CD4-positive, alpha-beta T cell treated with Interleukin-17A for 1 hour (primary cell): ENCODE measurements around the gene CRTC1.
"Not testable (repeated sequence)": the region's sequence is repeated elsewhere in the genome, so short reads cannot be mapped to it uniquely, and the experiment has no call there.

Experiments used
- DNase-seq: peaks from one replicate; pipeline ENCODE4 v3.0.0-alpha.2; 2020

Gene CRTC1

DNA sequence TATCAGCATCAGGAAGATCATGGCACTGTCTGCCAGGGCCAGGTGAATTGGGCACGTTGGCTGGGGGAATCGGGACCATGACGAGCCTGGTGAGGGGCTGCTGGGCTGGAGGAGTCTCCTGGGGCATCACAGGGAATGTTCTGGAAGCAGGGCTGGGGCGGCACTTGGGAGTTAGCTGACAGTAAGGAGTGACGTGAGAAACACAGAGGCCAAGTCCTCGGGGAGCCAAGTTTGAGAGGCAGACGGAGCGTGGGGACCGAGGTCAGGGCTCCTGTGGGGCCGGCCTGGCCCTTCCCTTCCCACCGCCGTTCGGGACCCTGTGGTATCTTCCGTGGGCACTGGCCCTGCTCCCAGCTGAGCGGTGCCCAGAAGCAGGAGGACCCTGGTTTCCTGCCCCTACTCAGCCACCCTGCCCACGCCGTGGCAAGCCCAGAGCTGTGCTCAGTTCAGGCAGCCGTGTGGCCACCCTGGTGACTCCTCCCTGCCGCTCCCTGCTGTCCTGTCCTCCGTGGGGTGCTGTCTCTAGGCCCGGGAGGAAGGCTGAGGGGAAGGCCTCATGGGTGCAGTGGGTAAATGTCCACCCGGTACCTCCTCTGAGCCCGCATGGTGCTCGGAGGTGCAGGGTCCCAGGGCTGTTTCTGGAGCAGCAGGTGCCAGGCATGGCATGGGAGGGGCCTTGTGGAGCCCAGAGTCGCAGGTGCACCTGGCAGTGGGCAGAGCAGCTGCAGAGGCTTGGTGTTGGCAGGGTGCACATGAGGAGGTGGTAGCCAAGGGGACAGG is 25.2 kb downstream of the CRTC1 start:
- no peak for DNase-seq

DNA sequence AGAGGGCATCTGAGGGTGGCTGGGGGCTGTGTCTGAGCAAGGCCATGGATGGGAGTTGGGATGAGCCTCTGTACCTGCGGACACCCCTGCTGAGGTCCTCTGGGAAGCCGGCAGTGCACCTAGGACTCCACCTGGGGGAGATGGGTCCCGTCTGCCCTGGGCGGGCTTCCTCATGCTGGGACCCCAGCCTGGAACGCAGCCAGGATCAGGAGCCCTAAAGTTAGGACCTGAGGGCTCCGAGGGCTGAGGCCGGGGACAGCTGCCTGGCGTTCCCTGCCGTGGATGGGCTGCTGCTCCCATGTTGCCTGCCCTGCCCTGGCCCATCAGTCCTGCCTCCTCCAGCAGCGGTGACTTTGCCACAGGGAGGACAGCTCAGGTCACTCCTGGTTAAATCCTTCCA is 26.1 kb downstream of the CRTC1 start:
- DNase-seq: no peak

DNA sequence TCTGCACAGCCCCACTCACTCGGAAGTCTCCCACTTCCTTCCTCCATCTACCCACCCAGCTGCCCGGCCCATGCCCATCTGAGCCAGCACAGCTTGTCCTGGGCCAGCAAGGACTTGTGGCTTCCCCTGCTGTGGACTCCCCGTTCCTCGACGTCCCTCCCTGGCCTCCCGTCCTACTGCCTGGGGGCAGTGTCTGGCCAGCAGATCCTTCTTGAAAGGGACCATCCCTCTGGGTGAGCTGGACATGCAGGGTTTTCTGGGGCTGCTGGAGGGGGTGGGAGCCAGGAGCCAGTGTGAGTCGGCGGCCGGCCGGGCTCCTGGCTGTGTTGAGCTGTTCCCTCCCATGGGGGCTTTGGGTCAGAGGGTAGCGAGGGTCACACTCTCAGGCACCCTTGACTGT is 26.7 kb downstream of the CRTC1 start:
- no peak for DNase-seq

DNA sequence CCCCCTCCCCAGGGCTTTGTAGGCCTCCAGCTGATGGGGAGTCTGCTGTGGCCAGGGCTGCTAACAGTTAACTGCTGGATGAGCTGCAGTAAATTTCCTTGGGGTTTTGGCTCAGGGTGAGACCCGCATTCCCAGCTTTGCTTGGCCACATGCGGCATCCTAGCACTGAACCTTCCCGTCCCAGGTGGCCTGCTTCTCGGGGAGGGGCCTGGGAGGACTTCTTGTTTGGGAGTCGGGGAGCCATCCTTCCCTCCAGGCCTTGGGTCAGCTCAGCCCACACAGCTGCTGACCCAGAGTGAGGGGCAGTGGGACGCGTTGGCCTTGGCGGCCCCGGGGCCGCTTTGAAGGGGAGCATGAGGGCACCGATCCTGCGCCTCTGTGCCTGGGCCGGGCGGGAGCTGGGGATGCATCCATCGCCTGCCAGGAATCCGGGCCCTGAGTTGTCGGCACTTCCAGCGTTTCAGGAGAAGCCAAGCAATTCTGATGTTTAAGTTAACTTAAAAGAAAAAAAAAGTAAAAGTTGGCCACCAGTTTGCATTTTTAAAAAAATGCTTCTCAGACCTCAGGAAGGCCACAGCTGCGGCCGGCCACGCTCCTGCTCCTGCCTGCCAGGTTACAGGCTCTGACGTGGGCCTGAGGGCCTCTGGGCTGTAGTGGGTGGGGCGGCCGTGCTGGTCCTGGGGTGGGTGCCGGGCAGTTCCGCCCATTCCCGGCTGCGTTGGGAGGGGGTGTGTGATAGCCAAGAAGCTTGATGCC is 27.7 kb downstream of the CRTC1 start:
- no peak for DNase-seq

DNA sequence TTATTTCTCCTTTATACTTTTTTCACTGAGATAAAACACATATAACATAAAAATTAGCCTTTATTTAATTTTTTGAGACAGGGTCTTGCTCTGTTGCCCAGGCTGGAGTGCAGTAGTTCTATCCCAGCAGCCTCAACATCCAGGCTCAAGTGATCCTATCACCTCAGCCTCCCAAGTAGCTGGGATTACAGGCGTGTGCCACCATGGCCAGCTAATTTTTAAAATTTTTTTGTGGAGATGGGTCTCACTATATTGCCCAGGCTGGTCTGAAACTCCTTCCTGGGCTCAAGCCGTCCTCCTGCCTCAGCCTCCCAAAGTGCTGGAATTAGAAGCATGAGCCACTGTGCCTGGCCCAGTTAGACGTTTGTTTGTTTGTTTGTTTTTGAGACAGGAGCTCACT is 28.4 kb downstream of the CRTC1 start:
- no peak for DNase-seq

DNA sequence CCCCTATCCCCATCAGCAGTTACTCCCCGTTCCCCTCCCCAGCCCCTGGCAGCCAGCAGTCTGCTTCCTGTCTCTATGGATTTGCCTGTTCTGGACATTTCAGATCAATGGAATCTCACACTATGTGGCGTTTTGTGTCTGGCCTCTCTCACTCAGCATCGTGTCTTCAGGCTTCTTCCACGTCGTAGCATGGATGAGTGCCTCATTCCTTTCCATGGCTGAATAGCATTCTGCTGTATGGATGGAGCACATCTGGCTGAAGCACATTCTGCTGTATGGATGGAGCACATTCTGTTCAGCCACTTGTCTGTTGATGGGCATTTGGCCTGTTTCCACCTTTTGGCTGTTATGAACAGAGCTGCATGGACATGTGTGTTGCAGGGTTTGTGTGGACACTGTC is 29.5 kb downstream of the CRTC1 start:
- no peak for DNase-seq

DNA sequence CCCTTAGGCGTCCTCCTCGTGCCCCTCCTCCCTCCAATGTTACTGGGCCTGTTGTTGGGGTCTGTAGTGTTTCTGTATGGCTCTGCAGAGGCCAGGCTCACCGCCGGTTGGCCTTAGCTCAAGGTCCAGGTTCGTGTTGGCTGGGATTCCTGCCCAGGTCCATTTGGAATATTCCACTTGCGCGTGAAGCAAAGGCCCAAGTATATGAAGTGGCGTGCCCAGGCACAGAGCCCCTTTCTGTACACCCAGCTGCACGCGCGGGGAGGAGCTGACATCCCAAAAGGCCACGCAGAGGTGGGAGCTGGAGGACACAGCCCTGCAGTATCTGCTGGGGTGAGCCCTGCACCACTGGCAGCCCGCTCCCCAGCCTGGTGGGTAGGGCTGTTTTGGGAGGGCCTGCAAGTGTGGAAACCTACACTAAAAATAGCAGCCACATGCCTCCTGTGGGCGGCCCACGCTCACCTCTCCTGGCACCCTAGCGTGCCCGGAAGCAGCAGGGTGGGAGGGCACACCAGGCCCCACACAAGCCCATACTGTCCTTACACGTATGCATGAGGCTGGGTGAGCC is 30.2 kb downstream of the CRTC1 start:
- DNase-seq: no peak

DNA sequence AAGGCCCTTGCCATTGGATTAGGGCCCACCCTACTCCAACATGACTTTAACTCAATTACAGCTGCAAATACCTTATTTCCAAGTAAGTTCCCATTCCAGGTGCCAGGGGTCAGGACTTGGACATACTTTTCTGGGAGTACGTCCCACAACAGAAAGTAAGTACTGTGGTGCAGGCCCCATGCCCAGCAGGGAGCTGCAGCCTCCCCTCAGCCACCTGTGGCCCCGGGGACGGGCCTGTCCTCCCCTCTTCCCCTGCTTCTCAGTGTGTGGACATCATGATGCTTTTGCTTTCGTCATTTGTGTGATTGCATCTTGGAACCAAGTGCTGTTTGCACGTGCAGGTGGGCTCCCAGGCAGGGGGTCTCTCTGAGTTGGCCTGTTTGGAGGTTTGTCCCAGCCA is 31.9 kb downstream of the CRTC1 start:
- DNase-seq: no peak

DNA sequence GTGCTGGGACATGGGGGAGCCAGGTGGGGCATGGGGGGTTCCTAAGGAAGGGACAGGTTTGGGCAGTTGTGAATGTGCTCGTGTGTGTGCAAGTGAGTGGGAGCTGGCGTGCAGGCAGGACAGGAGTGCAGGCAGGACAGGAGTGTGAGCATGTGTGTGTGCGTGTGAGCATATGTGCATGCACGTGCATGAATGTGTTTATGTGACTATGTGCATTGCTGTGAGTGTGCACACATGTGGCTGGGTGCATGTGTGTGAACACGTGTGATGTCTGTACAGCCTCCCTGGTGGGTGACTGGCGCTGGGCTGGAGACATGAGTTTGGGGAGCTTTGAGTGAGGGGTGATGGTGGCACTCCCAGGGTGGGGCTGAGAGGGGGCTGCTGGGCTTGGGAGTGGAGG is 33.4 kb downstream of the CRTC1 start:
- no peak for DNase-seq

DNA sequence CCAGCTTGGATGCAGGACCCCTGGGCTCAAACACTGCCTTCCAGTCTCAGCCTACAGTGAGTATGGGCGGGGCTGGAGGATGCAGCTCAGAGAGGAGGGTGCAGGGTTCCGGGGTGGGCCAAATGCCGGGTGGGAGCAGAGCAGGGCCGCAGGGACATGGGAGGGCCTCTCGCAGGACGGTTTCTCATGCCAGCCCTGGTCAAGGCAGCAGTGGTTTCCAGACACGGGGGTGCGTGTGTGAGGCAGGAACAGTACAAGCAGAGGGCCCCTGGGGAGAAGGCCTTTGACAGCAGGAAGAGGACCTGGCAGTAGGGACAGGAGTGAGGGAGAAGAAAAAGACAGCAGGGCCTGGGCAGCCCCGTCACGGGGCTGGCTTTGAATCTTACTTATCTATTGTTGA is 34.1 kb downstream of the CRTC1 start:
- no peak for DNase-seq

DNA sequence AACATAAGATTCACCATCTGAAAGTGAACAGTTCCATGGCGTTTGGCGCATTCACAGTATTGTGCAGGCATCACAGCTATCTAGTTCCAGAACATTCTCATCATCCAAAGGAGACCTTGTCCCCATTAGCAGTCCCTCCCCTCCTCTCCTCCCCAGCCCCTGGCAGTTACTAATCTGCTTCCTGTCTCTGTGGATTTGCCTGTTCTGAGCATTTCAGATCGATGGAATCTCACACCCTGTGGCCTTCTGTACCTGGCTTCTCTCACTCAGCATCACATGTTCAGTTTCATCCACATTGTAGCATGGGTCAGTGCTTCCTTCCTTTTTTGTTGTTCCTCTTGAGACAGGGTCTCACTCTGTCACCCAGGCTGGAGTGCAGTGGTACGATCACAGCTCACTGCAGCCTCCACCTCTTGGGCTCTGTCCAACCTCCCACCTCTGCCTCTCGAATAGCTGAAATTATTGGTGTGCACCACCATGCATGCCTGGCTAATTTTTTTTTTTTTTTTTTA is 34.6 kb downstream of the CRTC1 start:
- no peak for DNase-seq

DNA sequence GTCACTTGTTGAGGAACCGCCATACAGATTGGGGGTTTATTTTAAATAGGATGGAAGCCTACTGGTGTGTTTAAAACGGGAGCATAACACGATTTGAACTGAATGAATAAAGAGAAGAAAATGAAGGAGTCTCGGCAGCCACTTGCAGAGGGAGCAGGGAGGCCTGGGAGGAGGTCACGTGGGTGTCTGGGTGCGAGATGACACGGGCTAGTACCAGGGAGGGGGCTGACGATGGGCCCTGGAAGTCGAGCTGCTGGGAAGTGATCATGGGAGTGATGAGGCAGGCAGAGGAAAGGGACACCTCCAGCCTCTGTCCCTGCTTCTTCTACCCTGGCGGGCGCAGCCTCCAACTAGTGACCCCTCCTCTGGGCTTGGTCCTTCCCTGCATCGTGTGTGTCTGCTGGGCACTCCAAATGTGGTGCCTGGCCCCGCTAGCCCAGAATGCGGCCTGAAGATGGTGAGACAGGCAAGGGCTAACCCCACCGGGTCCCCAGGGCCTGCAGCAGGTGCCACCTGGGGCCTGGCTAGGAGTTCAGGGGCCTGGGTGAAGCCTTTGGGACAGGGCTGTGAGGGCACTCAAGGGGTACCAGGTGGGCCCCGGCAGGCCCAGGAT is 35.5 kb downstream of the CRTC1 start:
- DNase-seq: no peak

DNA sequence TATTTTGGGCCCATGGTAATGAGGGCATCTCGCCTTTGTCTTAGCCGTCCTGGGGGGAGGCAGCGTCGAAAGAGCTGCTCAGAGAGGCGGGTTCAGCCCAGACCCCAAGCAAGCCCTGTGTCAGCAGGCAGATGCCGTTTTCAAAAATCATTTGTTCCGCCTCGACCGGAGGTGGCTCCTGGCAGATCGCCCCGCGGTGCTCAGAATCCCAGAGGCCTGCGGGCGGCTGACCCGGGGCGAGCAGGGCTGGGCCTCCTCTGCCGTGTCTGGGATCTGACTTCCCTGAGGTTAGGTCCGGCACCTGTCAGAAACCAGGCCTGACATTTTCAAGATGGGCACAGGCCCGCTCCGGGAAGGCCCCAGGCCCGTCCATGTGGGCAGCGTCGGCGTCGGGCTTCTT is 36.1 kb downstream of the CRTC1 start:
- DNase-seq: no peak

DNA sequence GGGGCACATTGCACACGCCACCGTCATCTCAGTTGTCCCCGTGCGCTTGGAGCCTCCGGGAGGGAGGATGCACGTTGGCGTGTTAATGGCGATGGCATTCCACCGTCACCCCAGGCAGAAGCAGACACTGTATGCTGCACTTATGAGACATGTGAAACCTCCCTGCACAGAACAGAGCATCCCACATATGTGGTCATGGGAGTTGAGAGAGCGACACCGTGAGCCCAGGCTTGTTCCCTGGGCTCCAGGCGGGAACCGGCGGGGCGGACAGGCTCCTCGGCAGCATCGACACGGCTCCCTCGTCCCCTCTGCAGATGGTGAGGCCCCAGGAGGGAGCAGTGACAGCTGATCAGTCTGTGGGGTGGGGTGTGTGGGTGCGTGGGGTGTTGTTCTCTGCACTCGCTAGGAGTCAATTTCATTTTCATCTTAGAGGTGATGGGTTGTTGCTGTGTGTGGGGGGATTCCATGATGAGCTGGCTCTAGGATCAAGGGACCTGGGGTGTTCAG is 40.4 kb downstream of the CRTC1 start:
- no peak for DNase-seq

DNA sequence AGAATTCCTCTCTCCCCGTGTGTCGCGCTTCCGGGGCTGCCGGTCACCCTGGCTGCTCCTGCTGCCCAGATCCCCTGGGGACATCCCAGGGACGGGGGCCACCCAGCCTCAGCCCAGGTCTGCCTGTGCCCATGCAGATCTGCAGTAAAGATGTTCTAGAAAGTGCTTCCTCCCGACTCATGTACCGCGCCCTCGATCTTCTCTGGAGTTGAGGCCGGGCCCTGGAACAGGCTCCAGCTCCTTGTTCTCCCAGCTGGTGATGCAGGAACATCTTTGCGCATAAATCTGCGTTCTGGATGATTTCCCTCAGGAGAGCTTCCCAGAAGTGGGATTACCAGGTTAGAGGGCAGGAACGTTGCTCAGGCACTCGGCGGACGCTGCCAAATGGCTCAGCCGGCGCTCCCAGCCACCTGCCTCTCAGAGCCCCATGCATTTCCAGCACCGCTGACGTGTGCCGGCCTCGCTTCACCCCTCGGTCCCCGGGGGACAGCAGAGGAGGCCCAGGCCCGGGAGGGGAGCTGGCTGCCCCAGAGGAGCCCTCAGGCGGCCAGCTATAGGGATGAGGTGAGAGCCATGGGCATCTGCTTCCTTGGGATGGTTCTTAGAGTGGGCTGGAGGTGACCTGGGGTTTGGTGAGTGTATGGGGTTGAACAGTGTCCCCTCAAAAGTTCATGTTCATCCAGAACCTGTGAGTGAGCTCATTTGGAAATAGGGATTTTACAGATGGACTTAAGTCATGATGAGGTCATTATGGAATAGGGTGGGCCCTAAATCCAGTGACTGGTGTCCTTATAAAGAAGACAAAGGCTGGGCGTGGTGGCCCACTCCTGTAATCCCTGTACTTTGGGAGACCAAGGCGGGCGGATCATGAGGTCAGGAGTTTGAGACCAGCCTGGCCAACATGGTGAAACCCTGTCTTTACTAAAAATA is 42.6 kb downstream of the CRTC1 start:
- DNase-seq: no peak

DNA sequence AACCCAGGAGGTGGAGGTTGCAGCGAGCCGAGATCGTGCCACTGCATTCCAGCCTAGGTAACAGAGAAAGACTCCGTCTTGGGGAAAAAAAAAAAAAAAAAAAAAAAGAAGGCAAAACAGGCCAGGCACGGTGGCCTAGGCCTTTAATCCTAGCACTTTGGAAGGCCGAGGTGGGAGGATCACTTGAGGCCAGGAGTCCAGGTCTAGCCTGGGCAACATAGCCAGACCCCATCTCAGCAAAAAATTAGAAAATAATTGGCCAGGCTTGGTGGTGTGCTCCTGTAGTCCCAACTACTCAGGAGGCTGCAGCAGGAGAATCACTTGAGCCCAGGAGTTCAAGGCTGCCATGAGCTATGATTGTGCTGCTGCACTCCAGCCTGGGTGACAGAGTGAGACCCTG is 43.4 kb downstream of the CRTC1 start:
- no peak for DNase-seq

DNA sequence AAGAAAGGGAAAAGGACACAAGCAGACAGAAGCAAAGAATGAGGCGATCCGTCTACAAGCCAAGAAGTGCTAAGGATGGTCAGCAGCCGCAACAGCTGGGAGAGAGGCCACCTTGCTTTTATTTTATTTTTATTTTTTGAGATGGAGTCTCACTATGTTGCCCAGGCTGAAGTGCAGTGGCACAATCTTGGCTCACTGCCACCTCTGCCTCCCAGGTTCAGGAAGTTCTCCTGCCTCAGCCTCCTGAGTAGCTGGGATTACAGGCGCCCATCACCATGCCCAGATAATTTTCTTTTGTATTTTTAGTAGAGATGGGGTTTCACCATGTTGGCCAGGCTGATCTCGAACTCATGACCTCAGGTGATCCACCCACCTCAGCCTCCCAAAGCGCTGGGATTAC is 44.1 kb downstream of the CRTC1 start:
- DNase-seq: not testable (repeated sequence)

DNA sequence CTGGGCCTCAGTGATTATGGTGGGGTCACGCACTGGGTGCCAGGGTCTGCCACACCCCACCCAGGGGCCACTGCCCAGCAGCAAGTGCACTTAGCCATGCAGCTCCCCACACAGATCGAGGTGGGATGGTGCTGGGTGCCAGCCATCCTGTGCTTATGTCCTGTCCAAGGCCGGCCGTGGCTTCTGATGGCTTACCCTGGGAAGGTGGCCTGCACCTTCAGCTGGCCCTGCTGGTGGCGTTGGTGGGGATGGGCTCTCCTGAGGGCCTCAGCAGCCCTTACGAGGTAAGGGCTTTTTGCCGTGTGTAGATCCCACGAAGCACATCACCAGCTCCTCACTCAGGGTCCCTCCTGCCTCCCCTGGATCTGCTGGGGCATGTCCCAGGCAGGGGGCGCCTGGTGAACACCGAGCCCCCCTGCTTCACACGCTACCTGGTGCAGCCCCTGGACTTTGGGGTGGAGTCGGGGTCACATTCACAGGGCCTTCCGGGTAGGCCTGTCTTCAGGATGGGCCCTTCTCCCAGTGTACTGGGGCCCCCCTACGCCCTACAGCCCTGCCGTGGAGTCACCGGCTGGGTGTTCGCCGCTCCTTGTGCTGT is 46.6 kb downstream of the CRTC1 start:
- no peak for DNase-seq

DNA sequence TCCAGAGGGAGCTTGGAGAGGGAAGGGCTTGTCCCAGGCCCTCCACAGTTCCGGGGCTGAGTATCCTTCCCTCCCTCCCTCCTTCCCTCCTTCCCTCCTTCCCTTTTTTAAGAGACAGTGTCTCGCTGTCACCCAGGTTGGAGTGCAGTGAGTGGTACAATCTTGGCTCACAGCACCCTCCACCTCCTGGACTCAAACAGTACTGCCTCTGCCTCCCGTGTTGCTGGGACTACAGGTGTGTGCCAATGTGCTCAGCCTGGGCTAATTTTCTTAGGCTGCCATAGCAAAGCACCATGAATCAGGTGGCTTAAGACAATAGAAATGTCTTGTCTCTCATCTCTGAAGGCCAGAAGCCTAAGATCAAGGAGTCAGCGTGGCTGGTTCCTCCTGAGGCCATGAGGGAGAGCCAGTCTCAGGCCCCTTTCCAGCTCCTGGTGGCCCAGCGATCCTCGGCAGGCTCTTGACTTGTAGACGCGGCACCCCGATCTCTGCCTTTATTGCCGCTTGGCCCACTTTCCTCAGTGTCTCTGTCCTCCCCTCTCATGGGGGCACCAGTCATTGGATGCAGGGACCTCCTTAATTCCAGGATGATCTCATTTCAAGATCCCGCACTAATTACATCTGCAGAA is 47.5 kb downstream of the CRTC1 start:
- DNase-seq: no peak

DNA sequence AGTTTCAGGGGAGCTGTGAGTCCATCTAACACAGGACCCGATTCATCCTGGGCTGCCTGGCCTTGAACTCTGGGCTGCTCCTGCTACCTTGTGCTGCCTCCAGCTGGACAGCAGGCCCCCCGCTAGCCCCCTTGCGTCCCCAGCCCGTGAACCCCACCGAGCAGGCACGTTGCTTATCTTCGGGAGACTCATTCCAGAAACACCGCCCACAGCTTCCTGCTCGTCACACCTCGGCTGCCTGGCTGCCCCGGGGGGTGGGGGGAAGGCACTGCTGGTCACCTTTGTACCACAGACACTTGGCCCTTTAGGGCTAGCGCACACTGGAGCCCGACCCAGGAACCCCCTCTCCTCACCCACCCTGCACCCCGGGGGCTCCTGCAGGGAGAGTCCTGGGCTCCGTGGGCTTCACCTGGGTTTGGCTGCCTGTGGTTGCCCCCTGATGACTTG is 48.1 kb downstream of the CRTC1 start:
- DNase-seq: no peak

DNA sequence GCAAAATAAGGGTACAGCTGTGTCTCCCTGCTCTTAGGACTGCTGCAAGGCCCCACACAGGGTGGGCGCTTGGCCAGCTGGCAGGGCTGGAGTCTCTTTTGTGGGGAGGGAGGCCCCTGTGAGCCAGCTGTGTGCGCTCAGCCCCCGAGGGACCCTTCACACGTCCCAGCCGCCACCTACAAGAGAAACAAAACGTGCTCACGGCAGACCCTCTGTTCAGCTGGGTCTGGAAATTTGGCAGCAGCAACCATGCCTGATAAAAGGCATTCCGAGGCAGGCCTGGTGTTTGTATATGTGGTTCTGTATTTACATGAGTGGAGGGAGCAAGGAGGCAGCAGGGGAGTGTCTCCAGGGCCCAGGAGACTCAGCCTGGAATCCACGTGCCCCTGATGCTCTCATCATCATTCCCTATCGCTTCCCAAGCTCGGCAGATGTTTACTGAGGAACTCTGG is 49.7 kb downstream of the CRTC1 start:
- DNase-seq: no peak
